ENCODE data around the gene EIF1. TPM values are rescaled to one million over a fixed set of nuclear protein-coding genes. Genes with fewer than 3 reads are reported as not detected.
"Not testable (repeated sequence)": the region's sequence is repeated elsewhere in the genome, so short reads cannot be mapped to it uniquely, and the experiment has no call there.

EIF1 gene
- total and polyA plus RNA-seq, 2 experiments from 2014 or later: 285 to 726 TPM

DNA sequence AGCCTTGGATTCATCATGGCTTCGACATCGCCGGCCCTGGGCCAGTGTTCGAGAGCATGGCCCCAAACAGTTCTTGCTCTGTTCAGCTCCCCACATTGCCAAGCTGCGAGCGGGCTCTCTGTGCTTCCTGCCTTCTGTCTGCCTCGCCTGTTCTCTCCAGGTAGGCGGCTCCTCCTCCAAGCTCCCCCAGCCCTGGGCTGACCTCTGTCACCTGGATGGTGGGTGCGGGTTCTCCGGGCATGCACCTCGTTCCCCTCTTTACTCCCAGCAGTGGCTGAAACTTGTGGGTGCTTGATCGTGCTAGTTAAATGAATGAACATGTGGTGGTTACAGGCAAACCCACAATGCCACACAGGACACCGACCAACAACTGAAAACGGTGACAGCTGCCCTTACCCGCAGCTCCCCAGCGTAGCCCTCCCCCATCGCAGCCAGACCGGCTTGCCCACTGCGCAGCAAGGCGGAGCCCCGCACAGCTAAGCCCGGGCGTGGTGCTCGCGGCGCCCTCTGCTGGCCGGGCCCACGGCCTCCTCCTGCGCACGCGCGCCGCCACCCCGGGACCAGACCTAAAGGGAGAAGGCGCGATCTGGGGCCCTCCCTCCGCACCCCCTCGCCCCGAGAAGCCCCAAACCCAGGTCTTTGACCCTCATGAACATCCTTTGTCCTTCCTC, 23.0 kb upstream of the EIF1 start:
- Histone ChIP-seq H3K4me3 (no peak overlapping the region), H3K4me1 (ENCODE audit: low read depth) (peaks cover 5% of the 10 kb centered on the region), H3K27ac (no peak overlapping the region), H3K36me3 (no peaks in the 10 kb centered on the region), H3K27me3 (no peaks in the 10 kb centered on the region), H3K9me3 (ENCODE audit: low read depth) (no peaks in the 10 kb centered on the region)
- TF ChIP-seq, protein P1, sequence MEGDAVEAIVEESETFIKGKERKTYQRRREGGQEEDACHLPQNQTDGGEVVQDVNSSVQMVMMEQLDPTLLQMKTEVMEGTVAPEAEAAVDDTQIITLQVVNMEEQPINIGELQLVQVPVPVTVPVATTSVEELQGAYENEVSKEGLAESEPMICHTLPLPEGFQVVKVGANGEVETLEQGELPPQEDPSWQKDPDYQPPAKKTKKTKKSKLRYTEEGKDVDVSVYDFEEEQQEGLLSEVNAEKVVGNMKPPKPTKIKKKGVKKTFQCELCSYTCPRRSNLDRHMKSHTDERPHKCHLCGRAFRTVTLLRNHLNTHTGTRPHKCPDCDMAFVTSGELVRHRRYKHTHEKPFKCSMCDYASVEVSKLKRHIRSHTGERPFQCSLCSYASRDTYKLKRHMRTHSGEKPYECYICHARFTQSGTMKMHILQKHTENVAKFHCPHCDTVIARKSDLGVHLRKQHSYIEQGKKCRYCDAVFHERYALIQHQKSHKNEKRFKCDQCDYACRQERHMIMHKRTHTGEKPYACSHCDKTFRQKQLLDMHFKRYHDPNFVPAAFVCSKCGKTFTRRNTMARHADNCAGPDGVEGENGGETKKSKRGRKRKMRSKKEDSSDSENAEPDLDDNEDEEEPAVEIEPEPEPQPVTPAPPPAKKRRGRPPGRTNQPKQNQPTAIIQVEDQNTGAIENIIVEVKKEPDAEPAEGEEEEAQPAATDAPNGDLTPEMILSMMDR (IDR thresholded peaks at IDR 0.05; ENCODE audit: low read depth, low read length): peak; percentile 91
- DNase-seq (ENCODE audit: low read depth in 1 of 2, low spot score in 1 of 2): peak; percentile 88 to 89

DNA sequence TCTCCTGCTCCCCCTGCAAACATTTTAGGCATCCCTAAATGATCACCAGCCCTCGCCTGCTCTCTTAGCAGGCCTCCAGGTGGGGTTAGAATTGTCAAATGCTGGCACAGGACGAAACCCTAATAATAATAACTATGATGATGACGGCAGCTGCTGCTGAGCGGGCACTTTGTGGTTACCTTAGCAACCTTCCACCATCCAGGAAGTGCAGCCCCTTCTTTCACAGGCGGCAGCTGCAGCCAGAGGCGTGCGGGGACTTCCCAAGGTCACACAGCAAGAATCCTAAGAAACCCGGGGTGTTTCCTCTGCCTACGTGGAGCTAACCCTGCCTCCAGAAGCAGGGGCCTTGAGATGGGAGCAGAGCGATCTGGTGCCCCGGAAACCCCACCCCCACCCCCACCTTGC, 22.4 kb upstream of the EIF1 start:
- TF ChIP-seq, protein P1 (IDR thresholded peaks at IDR 0.05; ENCODE audit: low read depth, low read length): no peak
- Histone ChIP-seq H3K4me3 (no peak overlapping the region), H3K27ac (no peak overlapping the region), H3K9me3 (ENCODE audit: low read depth) (no peaks in the 10 kb centered on the region), H3K4me1 (ENCODE audit: low read depth) (peaks cover 5% of the 10 kb centered on the region), H3K27me3 (no peaks in the 10 kb centered on the region), H3K36me3 (no peaks in the 10 kb centered on the region)
- DNase-seq (ENCODE audit: low read depth in 1 of 2, low spot score in 1 of 2): peak in 1 of 2 donors; percentile 58

DNA sequence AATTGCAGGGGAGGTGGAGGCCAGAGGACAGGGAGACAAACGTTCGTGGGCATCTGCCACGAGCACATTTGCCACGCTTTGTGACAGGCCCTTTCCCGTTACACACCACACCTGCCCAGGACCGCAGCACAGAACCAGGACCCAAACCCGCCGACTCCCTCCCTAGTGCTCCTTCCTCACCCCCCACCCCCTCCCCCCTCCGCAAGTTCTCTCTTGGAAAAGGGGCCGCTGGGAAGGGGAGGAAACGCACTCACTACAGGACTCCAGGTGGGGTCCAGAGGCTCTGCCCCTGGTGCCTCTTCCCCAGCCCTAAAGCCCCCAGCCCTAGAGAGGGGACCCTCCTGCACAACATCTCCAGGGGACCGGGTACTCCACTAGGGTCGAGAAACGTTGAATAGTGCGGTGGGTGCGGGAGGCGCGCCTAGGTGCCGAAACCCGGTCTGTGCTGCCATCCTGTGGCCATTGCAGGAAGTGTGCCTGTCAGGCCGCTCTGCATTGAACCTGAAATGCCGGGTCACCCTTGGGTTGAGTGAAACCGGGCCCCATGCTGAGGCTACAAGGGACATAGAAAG, 21.9 kb upstream of the EIF1 start:
- Histone ChIP-seq H3K27ac (no peak overlapping the region), H3K27me3 (no peaks in the 10 kb centered on the region), H3K36me3 (no peaks in the 10 kb centered on the region), H3K4me3 (peak overlapping the region; percentile 14), H3K9me3 (ENCODE audit: low read depth) (no peaks in the 10 kb centered on the region), H3K4me1 (ENCODE audit: low read depth) (peaks cover 5% of the 10 kb centered on the region)
- DNase-seq (ENCODE audit: low read depth in 1 of 2, low spot score in 1 of 2): peak; percentile 77 to 86
- TF ChIP-seq, protein P1 (IDR thresholded peaks at IDR 0.05; ENCODE audit: low read depth, low read length): peak; percentile 94

DNA sequence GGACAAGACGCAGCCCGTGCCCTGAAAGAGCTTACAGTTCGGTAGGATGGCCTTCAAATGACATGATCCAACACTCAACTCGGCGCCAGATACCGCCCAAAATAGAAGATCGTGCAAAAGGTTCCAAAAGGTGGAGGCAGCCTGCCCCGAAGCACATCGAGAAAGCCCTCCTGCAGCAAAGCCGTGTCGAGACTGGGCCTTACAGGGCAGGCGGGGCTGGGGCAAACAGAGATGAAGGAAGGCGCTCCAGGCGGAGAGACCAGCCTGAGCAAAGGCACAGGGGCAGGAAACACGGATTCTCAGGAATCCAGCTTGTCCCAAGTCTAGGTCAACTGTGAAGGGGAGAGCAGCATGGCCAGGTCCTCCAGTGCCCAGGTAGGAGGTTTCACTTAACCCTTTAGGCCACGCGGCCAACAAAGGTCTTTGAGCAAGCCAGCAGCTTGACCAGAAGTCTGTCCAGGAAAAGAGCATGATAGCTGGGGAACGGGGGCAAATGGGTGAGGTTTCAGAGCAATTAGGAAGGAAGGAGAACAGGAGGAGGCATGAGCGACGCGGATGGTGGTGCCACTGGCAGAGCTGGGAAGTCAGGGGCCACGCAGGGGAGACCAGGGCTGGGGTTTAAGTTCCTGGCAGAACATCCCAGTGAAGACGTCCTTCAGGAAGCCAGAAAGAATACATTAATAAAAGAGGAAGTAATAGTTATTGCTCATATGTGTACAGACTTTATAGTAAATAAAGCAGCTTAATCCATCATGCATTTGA, 21.2 kb upstream of the EIF1 start:
- Histone ChIP-seq H3K4me3 (no peak overlapping the region), H3K4me1 (ENCODE audit: low read depth) (peaks cover 5% of the 10 kb centered on the region), H3K36me3 (no peaks in the 10 kb centered on the region), H3K9me3 (ENCODE audit: low read depth) (no peaks in the 10 kb centered on the region), H3K27me3 (no peaks in the 10 kb centered on the region), H3K27ac (no peak overlapping the region)
- TF ChIP-seq, protein P1 (IDR thresholded peaks at IDR 0.05; ENCODE audit: low read depth, low read length): no peak
- no peak for DNase-seq (ENCODE audit: low read depth in 1 of 2, low spot score in 1 of 2)

GRCh38 chr17:41672153-41672552, 16.5 kb upstream of the EIF1 start:
- TF ChIP-seq, protein P1 (IDR thresholded peaks at IDR 0.05; ENCODE audit: low read depth, low read length): no peak
- no peak for DNase-seq (ENCODE audit: low read depth in 1 of 2, low spot score in 1 of 2)
- Histone ChIP-seq H3K36me3 (no peaks in the 10 kb centered on the region), H3K9me3 (ENCODE audit: low read depth) (no peaks in the 10 kb centered on the region), H3K4me1 (ENCODE audit: low read depth) (no peaks in the 10 kb centered on the region), H3K27ac (no peak overlapping the region), H3K4me3 (no peak overlapping the region), H3K27me3 (no peaks in the 10 kb centered on the region)

DNA sequence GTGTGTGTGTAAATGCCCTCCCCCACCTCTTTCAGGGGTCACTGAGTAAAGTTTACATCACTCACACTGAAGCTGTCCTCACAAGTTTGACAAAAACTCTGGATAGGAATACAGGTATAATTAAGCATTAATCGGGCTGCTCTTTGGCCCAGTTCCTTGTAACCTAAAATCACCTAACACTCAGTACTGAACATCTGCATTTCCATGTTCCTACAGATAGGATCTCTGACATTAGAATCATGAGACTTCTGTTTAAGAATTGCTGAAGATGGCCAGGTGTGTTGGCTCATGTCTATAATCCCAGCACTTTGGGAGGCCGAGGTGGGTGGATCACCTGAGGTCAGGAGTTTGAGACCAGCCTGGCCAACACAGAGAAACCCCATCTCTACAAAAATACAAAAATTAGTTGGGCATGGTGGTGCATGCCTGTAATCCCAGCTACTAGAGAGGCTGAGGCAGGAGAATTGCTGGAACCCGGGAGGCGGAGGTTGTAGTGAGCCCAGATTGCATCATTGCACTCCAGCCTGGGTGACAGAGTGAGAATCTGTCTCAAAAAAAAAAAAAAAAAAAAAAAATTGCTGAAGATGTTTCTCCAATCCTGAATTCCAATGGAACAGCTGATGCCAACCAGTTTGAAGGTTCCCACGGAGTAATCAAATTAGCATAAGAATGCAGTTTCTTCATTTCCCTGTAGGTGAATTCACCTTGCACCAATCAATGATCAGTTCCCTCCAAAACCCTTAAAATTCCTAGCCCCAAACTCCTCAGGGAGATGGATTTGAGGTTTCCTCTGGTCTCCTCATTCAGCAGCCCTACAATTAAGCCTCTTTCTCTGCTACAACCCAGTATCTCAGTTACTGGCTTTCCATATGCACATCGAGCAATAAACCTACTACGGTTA, 13.3 kb upstream of the EIF1 start:
- not testable (repeated sequence) for H3K27me3 ChIP-seq; H3K4me1 ChIP-seq (ENCODE audit: low read depth); H3K27ac ChIP-seq; H3K36me3 ChIP-seq; DNase-seq (ENCODE audit: low read depth in 1 of 2, low spot score in 1 of 2); H3K9me3 ChIP-seq (ENCODE audit: low read depth); H3K4me3 ChIP-seq
